H4 (cell line): ENCODE data around the gene KCNMB2. TPM values are rescaled to one million over a fixed set of nuclear protein-coding genes. Genes with fewer than 3 reads are reported as not detected.

Source experiments
- DNase-seq: peaks from one replicate; pipeline ENCODE4 v3.0.0-alpha.2; 2015; ENCODE audit warnings: low spot score
- total RNA-seq: library from RNA; depleted of rRNA; stranded (reverse); fragments of >200 nt; shearing (Covaris generic); gene quantifications from 2 replicates; pipeline ENCODE4 v1.2.3, GENCODE V29; 2014

Gene KCNMB2
- total RNA-seq, 1 experiment from 2014 or later, result not detected

DNA sequence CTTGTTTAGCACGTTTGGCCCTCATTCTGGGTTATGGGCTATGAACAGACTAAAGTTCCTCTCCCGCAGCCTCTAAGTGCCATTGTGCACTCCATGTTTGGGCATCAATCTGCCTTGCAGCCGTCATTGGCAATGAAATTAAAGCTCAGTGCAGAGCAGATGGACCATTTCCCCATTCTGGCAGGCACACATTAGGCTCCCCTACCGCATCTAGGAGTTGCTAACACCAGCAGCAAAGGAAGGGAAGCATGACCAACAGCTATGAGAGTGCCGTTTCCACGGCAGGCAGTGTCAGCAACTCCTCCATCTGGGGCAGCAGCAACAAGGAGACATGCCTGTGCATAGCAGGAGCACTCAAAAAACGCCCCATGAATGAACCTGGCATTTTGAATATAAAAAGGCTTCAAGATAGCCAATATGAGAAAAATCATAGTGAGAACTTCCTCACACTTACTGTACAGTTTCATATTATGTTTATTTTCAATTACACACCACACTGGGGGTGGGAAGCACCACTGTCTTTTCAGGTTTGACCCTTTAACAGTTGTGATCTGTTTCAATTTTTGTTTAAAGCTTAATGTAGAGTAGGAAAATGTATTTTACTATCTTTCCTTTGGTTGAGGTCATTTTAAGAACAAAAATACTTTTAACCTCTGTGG is 218.7 kb downstream of the KCNMB2 start:
- no peak for DNase-seq

DNA sequence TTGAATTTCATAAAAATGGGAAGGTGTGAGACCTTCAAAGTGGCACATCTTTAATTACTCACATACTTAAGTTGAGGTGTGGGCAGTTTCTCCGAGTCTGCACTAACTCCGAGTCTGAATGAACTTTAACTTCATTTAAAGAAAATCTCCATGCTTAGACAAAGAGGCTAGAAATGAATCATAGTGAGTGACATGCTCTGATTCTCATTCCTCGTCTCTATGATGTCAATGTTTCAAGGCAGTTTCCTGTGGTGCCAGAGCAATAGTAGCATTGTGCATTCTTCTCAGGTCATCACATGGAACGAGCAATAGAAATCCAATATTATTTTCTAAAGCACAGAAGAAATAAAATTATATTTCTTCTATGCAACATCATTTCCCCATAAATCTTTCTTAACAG is 224.8 kb downstream of the KCNMB2 start:
- no peak for DNase-seq

DNA sequence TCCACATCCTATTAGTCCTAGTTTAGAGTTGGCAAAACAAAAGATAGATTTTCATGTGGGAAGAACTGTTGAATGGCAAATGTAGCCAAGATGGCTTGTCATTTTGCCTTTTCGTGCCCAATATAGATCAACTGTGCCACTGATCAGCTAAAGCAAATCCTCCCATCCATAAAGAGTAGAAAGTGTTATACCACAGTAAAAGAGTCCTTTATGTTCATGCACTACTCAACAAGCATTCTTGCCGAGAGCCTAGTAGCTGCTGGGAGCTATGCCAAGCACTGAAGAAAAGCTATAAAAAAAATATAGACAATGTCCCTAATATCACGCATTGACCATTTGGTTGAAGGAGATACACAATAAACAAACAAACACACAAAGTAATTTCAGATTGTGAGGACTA is 225.2 kb downstream of the KCNMB2 start:
- DNase-seq, result no peak

GRCh38 chr3:178762385-178762784 is 226.1 kb downstream of the KCNMB2 start:
- DNase-seq, result no peak

- DNase-seq, result no peak
These were observed 229.2 kb downstream of the KCNMB2 start for GRCh38 chr3:178765472-178765871.

DNA sequence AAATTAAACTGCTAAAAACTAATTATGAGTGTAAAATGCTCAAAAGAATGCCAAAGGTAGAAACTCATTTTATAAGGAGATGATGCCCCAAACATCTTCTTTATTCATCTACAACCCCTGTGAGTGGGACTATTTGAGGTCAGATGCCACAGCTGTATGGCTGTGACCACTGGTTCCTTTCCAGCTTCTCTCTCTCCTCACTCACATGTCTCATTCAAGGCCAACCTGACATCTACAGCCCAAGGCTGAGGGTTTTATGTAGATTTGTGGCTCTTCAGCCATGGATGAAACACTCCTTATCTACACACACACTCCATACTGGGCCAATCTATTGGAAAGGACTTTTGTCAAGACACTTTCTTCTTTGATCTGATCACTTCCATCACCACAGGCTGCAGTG is 231.3 kb downstream of the KCNMB2 start:
- DNase-seq, result no peak

DNA sequence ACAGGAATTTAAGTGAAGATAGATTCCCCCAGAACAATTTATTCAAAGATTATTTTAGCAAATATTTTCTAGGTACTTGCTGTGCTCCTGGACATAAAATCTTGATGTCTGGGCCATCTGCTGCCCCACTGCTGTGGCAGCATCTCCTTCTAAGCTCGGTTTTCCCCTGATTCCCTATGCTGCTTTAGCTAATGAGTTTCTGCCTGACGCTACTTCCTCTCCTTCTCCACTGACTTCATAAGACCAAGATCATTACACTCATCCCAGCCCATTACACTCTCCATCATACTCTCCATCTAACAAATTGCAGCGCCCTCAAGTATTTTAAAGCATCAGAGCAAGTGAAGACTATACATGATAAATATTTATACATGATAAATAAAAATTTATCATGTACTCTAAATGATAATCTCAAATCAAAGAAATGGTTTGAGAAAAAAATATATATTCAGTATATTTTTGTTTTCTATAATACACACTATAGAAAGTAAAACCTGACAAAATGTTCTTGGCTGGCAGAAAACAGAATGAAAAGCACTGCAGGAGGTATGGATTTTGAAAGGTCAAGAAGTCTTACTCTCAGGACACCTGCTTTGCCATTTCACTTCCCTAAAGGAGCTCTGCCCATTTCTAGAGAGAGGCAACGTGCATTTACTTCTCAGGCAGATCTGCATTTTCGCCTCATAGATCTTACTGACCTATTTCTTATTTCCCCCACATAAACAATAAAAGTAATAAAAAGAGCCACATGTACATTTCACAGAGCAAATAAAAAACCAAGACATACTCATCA is 232.0 kb downstream of the KCNMB2 start:
- DNase-seq, result no peak

GRCh38 chr3:178771511-178771910 is 235.3 kb downstream of the KCNMB2 start:
- no peak for DNase-seq

GRCh38 chr3:178772746-178773145 is 236.5 kb downstream of the KCNMB2 start:
- no peak for DNase-seq

DNA sequence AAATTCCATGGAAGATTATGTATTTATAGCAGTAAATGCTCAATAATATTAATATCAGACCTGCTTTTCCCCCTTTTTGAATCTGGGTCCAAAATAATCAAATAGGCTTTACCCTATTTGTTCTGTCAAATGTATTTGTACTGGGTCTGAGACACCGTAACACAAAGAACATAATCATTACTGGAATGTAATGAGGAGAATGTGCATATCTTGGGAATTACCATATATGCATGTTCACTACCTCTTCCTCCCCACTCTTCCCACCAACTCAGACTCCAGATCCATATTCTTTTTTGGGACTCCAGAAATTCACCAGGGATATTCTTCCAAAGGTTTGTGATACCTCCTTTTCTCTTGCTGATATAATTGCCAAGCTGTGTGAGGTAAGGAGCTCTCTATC is 237.1 kb downstream of the KCNMB2 start:
- DNase-seq, result no peak

DNA sequence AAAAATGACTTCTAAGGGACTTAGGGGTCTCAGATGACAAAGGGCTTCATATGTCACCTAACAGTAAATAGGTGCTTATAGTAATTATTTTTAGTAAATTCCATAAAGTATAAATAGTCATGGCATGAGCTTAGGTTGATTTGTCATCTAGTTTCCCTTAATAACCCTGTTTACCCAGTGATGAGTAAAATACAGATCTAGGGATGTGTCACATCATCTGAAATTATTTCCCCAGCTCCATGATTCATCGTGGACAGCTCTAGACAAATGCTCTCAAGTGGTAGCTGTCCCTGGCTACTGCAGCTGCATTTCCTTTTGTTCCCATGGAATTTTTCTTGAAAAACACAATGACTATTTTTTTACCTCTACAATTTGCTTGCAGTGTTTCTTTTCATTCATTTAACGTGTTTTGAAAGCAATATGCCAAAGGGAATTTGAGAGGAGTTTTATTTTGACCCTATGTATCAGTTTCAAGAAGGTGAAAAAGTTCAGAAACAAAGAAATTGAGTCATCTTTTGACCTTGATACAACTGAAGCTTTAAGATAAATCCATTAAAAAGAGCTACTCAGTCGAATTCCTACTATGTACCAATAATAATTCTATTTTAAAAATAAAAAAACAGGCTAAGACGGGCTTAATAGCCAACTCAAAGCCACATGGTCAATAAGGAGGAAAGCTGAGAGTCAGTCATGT is 241.6 kb downstream of the KCNMB2 start:
- no peak for DNase-seq

GRCh38 chr3:178778589-178778988 is 242.4 kb downstream of the KCNMB2 start:
- DNase-seq, result no peak

GRCh38 chr3:178785961-178786360 is 249.7 kb downstream of the KCNMB2 start:
- DNase-seq, result no peak

DNA sequence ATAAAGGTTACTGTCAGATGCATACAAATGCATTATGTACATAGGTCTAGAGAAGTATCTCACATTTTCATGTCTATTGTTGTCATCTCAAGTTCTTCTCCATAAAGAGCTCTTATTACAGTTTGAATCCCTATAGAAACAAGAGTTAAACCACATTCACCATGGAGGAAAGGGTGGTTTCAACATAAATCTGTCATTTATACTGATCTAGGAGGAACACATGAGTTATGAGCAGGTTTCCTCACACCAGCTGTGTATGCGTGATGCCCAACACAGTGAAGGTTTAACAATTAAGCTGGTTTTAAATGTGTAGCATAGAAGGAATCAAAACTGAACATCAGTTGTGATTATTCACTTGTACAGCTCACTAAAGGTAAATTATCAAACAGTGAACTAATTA is 251.7 kb downstream of the KCNMB2 start:
- no peak for DNase-seq

GRCh38 chr3:178794711-178795110 is 258.5 kb downstream of the KCNMB2 start:
- no peak for DNase-seq

GRCh38 chr3:178795349-178795748 is 259.1 kb downstream of the KCNMB2 start:
- no peak for DNase-seq

DNA sequence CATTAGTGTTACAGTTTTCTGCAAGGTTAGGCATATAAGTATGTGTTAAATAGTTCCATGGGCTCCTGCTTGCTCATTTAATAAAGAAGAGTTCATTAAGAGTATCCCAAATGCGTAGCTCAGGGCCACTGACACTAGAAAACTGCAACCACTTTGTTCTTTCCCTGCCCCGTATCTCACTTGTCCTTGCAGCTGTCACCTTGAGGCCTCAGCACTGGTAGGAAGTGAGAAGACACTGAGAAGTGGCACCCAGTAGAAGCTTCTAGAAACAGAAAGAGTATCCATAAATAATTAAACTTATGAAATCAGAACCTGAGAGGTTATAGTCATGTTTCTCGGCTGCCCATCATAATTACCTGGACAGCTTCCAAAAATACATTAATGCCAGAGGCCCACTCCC is 266.0 kb downstream of the KCNMB2 start:
- DNase-seq, result no peak

DNA sequence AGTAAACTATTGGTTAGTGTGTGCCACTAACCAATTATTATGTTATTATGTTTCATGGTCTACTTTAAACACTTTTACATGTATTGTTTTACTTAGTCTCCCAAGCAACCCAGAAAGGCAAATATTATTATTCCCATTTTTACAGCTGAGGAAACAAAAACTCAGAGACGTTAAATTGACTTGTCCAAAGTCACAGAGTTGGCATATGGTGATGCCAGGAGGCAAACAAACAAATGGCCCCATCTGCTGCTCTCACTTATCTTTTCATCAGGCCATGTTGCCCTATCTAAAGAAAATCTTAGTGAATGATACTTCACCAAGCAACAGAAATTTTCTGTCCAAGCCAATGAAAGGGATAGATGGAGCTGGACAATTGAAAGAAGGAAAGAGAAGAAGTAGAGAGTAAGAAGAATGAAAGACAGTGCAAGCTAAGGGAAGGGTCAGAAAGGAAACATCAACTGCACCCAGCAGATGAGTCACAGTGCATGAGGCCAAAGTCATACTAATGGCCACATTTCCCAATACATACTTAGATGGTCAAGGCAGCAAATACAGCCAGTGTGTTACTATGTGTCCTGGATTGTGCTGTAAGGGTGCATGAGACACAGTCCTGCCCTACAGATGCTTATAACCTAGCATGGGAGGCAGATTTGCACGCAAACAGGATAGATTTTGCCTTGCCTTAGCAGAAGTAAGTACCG is 266.9 kb downstream of the KCNMB2 start:
- no peak for DNase-seq

- no peak for DNase-seq
These were observed 268.4 kb downstream of the KCNMB2 start for GRCh38 chr3:178804606-178805005.

GRCh38 chr3:178805741-178806140 is 269.5 kb downstream of the KCNMB2 start:
- no peak for DNase-seq

DNA sequence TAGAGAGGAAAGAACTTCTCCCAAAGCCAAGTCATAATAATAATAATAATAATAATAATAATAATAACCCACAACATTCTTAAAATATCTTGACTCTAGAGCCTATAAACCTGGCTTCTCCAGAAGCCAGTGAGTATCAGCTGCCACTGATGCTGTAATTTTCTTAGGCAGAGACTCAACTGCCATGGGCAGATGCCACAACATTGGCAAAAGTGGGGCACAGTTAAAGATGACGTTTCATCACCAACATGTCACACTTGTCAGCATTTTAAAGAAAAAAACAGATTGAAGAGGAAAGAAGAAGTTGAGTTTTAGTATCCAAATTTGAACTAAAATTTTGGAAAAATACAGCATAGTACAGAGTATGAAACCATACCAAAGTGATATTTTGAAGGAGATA is 270.4 kb downstream of the KCNMB2 start:
- DNase-seq, result no peak

GRCh38 chr3:178807694-178808093 is 271.5 kb downstream of the KCNMB2 start:
- DNase-seq, result no peak
